CD4-positive, alpha-beta T cell (primary cell): ENCODE measurements around the gene ZNF385B. TPM values are rescaled to one million over a fixed set of nuclear protein-coding genes. Genes with fewer than 3 reads are reported as not detected.

Experiments
- ATAC-seq: fragments of 200-7000 bp; cut with Tn5 transposase; one replicate; pipeline ENCODE4 v1.10.0; 2022; ENCODE audit warnings: mild to moderate bottlenecking; ENCODE audit not compliant: poor library complexity
- CTCF ChIA-PET: fragments of 350-600 bp; sonication (Branson Sonifier 250); formaldehyde crosslinking; loops from one replicate; lab custom pipeline; 2021; ENCODE audit warnings: antibody characterized with exemption, inconsistent platforms; lab: Charles Lee
- POLR2A ChIA-PET: fragments of 350-600 bp; sonication (Branson Sonifier 250); formaldehyde crosslinking; loops from one replicate; lab custom pipeline; 2021; ENCODE audit warnings: antibody characterized with exemption, inconsistent platforms; lab: Charles Lee
- DNase-seq, 14 experiments: peaks; one replicate each; pipeline ENCODE4 v3.0.0-alpha.2; 2013 to 2020; ENCODE audit warnings: mixed read lengths in 2 of 14
- H3K27ac ChIP-seq, 2 donors: one replicate each; pipeline versions ENCODE4 v1.5.1 to v1.7.0; 2013; ENCODE audit warnings: low read length in 2 of 2, low read depth in 1 of 2, mild to moderate bottlenecking in 1 of 2
- H3K27me3 ChIP-seq, 2 experiments: 1 replicate in 1 of 2; 2 replicates in 1 of 2; pipeline versions ENCODE4 v1.6.1 to v1.7.0; 2013; ENCODE audit warnings: low read length in 2 of 2, control low read depth in 1 of 2, mild to moderate bottlenecking in 1 of 2, moderate library complexity in 1 of 2; ENCODE audit not compliant: insufficient read depth in 2 of 2, control insufficient read depth in 1 of 2
- H3K36me3 ChIP-seq: one replicate; pipeline ENCODE4 v1.6.1; 2013; ENCODE audit warnings: low read length, control low read depth; ENCODE audit not compliant: insufficient read depth
- H3K4me1 ChIP-seq: one replicate; pipeline ENCODE4 v1.6.1; 2013; ENCODE audit warnings: low read length, control low read depth; ENCODE audit not compliant: insufficient read depth
- H3K4me3 ChIP-seq: one replicate; pipeline ENCODE4 v1.5.1; 2013; ENCODE audit warnings: mild to moderate bottlenecking, low read length, moderate library complexity
- H3K9me3 ChIP-seq, 2 experiments: 1 replicate in 1 of 2; 2 replicates in 1 of 2; pipeline versions ENCODE4 v1.6.1 to v1.7.0; 2013; ENCODE audit warnings: low read length in 2 of 2, mild to moderate bottlenecking in 2 of 2, control low read depth in 1 of 2, moderate library complexity in 1 of 2; ENCODE audit not compliant: control insufficient read depth in 1 of 2, insufficient read depth in 1 of 2
- H3K27ac Mint-ChIP-seq: one replicate; pipeline ENCODE4 v1.8.0; 2020; ENCODE audit warnings: mixed read lengths
- H3K27me3 Mint-ChIP-seq: one replicate; pipeline ENCODE4 v1.8.0; 2021; ENCODE audit warnings: mixed read lengths
- H3K36me3 Mint-ChIP-seq: one replicate; pipeline ENCODE4 v1.8.0; 2021; ENCODE audit warnings: low read depth, mixed read lengths
- H3K4me1 Mint-ChIP-seq: one replicate; pipeline ENCODE4 v1.8.0; 2021; ENCODE audit warnings: low read depth, mixed read lengths
- H3K4me3 Mint-ChIP-seq: one replicate; pipeline ENCODE4 v1.8.0; 2020; ENCODE audit warnings: mild to moderate bottlenecking, mixed read lengths
- H3K9me3 Mint-ChIP-seq: one replicate; pipeline ENCODE4 v1.8.0; 2020; ENCODE audit warnings: mixed read lengths
- CTCF ChIP-seq: fragments of 200-600 bp; IDR thresholded peaks from one replicate; pipeline ENCODE4 v1.8.0; 2022; ENCODE audit warnings: antibody characterized with exemption, mild to moderate bottlenecking
- intact Hi-C, 2 experiments: fragments of 100-400 bp; cut with DNase I in 1 of 2; cut with micrococcal nuclease in 1 of 2; formaldehyde crosslinking; loops; one replicate each; pipeline versions ENCODE4 v1.15.1 to v1.9.0; 2023 to 2025; cut with DNase I, micrococcal nuclease
- total RNA-seq, 174 experiments: library from RNA in 2 of 174; stranded (reverse) in 2 of 174; gene quantifications; one replicate each; pipeline ENCODE4 v1.2.3 and lab custom pipeline; 2021 to 2026

Gene ZNF385B
- total RNA-seq, 2 experiments from 2014 or later, result not detected

DNA sequence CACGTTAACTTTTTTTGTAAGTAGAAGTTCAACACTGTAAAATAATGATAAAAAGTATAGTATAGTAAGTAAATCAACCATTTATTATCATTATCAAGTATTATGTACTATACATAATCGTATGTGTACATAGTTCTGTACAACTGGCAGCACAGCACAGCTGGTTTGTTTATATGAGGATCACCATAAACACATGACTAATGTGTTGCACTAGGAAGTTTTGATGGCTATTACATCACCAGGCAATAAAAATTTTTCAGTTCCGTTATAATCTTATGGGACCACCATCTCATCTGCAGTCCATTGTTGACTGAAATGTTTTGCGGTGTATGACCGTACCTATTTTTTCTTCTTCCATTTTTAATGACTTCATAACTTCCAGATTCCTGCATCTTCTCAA is 39.2 kb upstream of the ZNF385B start:
- DNase-seq (no peak), ATAC-seq (no peak)
- H3K4me3 ChIP-seq, result no peak overlapping the region
- Mint-ChIP-seq H3K4me3 (no peak overlapping the region), H3K36me3 (no peaks in the 10 kb centered on the region), H3K4me1 (no peaks in the 10 kb centered on the region), H3K9me3 (no peaks in the 10 kb centered on the region), H3K27ac (no peak overlapping the region), H3K27me3 (no peaks in the 10 kb centered on the region)
- CTCF ChIA-PET, result no interaction called here
- no peaks in the 10 kb centered on the region for H3K4me1 ChIP-seq
- no peaks in the 10 kb centered on the region for H3K27me3 ChIP-seq
- POLR2A ChIA-PET, result interaction anchor here (0.6 kb wide), 1 partner anchor 74 kb away, joined by 3 read pairs; no protein-coding TSS in a partner anchor
- peaks cover 0 to 7% of the 10 kb centered on the region in 2 experiments for H3K9me3 ChIP-seq
- TF ChIP-seq CTCF, result no peak
- no peak overlapping the region for H3K27ac ChIP-seq
- intact Hi-C loops, result no loop called here
- no peaks in the 10 kb centered on the region for H3K36me3 ChIP-seq

DNA sequence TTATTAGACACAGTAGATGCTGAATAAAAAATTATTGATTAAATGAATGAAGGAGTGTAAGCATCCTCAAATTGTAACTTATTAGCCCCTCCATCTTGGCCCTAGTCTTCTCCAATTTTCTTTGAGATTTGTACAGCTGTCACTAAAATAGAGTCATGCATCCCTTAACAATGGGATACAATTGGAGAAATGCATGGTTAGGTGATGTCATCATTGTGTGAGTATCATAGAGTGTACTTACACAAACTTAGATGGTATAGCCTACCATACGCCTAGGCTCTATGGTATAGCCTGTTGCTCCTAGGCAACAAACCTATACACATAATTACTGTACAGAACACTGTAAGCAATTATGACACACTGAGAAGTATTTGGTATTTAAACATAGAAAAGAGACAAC is 38.3 kb upstream of the ZNF385B start:
- no peaks in the 10 kb centered on the region for H3K36me3 Mint-ChIP-seq
- no peak for DNase-seq
- H3K9me3 ChIP-seq, result peaks cover 0 to 7% of the 10 kb centered on the region in 2 experiments
- no peak overlapping the region for H3K4me3 ChIP-seq
- intact Hi-C loops, result no loop called here
- H3K27ac ChIP-seq, result no peak overlapping the region
- no peaks in the 10 kb centered on the region for H3K36me3 ChIP-seq
- ChIA-PET CTCF (no interaction called here), POLR2A (no interaction called here)
- no peaks in the 10 kb centered on the region for H3K9me3 Mint-ChIP-seq
- no peak overlapping the region for H3K4me3 Mint-ChIP-seq
- ATAC-seq, result no peak
- no peak overlapping the region for H3K27ac Mint-ChIP-seq
- no peaks in the 10 kb centered on the region for H3K4me1 ChIP-seq
- no peaks in the 10 kb centered on the region for H3K27me3 Mint-ChIP-seq
- H3K4me1 Mint-ChIP-seq, result no peaks in the 10 kb centered on the region
- no peak for TF ChIP-seq CTCF
- no peaks in the 10 kb centered on the region for H3K27me3 ChIP-seq

- Mint-ChIP-seq H3K4me1 (no peaks in the 10 kb centered on the region), H3K4me3 (no peak overlapping the region), H3K27me3 (no peaks in the 10 kb centered on the region), H3K27ac (no peak overlapping the region), H3K36me3 (no peaks in the 10 kb centered on the region), H3K9me3 (no peaks in the 10 kb centered on the region)
- no peak overlapping the region for H3K27ac ChIP-seq
- intact Hi-C loops, result no loop called here
- no peaks in the 10 kb centered on the region for H3K4me1 ChIP-seq
- DNase-seq (no peak), ATAC-seq (no peak)
- no peaks in the 10 kb centered on the region for H3K27me3 ChIP-seq
- no peak for TF ChIP-seq CTCF
- H3K9me3 ChIP-seq, result peaks cover 0 to 7% of the 10 kb centered on the region in 2 experiments
- CTCF ChIA-PET, result no interaction called here
- H3K36me3 ChIP-seq, result no peaks in the 10 kb centered on the region
- POLR2A ChIA-PET, result no interaction called here
- no peak overlapping the region for H3K4me3 ChIP-seq
These were observed 37.5 kb upstream of the ZNF385B start for GRCh38 chr2:179898873-179899272.
